Stimulated activated CD4-positive, alpha-beta T cell treated with anti-CD3 and anti-CD28 coated beads, Interleukin-1b, Interleukin-23, amount 100 ng/mL, for 1 hour (primary cell): Measurements from ENCODE around the gene PAK4.
"Not testable (repeated sequence)": the region's sequence is repeated elsewhere in the genome, so short reads cannot be mapped to it uniquely, and the experiment has no call there.

Experiments
- DNase-seq, 2 donors: peaks; one replicate each; pipeline ENCODE4 v3.0.0-alpha.2; 2020; ENCODE audit warnings: low read depth in 2 of 2

Gene PAK4

DNA sequence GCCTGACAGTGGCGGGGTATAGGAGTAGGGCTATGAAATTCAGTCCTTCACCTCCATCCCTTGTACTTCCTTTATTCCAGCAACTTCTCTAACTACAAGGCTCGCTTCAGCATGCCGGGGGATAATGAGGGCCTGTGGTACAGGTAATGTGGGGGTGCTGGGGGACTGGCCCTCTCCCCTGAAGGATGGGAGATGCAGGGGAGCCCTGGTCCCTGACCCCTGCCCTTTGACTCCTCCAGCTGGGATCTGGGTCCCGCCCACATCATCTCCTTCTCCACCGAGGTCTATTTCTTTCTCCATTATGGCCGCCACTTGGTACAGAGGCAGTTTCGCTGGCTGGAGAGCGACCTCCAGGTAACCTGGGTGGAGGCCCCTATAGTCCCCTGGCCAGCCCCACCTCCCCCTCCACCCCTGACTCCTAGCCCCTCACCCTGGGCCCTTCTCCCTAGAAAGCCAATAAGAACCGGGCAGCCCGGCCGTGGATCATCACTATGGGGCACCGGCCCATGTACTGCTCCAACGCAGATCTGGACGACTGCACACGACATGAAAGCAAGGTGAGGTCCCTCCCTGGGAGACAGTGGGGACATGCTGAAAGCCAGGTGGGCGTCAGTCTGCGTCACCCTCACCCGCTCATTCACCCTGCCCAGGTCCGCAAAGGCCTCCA is 25.0 kb upstream of the PAK4 start:
- no peak for DNase-seq

DNA sequence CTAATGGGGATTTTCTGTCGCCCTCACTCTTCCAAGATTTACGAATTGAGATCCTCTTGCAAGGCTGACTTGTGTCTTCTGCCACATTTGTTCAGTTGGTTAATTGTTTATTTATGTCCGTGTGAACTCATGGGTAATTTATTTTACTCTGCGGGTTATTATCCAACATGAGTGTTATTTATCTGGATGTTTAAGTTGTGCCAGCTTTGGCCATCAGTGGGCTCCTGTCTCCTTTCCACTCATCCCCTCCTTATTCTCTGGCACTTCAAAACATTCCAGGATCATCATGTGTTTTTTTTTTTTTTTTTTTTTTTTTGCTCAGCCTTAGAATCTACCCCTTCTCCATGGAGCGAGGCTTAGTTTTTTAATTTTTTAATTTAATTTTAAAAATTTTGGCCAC is 22.4 kb upstream of the PAK4 start:
- no peak for DNase-seq

DNA sequence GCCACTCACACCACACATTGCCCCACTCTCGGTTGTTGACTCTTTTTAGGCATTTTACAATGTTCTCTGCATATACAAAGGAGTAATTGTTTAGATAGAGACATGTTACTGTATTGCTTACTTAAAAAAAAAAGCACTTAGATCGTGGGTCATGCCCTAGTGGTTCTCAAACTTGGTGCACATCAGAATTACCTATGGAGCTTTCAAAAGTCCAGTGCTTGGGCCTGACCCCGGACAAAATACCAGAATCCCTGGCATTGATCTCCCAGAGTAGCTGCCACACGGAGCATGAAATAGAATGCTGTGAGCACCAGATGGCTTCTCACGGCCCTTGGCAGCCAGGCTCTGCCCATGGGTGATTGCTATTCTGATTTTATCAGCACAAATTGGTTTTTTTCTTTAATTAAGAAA is 21.4 kb upstream of the PAK4 start:
- no peak for DNase-seq

DNA sequence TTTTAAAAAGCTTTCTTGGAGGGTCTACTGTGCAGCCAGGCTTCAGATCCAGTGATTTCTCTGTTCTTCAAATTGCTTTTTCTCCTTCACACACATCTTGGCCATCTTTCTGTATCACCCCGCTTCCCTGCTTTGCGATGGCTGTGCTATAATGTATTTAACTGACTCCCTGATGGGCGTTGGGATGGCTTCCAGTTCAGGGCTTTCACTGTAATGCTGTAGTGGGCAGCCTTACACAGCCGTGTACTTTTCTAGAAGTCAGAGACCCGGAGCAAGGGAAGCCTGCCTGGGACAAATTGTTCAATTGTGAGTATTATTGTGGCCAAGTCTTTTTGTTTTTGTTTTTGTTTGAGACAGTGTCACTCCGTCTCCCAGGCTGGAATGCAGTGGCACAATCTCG is 19.4 kb upstream of the PAK4 start:
- no peak for DNase-seq

DNA sequence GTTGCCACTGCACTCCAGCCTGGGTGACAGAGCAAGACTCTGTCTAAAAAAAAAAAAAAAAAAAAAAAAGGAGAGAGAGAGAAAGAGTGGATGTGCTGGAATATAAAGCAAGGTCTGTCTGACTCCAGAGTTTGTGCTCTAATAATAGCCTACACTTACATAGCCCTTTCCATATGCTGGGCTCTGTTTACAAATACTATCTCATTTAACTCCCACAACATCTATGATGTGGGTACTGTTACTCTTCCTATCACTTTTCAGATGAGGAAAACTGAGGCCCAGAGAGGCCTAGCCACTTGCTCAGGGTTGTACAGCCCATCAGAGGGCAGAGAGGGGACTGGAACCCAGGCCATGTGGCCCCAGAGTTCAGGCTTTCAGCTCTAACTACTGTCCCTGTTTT is 15.9 kb upstream of the PAK4 start:
- no peak for DNase-seq

DNA sequence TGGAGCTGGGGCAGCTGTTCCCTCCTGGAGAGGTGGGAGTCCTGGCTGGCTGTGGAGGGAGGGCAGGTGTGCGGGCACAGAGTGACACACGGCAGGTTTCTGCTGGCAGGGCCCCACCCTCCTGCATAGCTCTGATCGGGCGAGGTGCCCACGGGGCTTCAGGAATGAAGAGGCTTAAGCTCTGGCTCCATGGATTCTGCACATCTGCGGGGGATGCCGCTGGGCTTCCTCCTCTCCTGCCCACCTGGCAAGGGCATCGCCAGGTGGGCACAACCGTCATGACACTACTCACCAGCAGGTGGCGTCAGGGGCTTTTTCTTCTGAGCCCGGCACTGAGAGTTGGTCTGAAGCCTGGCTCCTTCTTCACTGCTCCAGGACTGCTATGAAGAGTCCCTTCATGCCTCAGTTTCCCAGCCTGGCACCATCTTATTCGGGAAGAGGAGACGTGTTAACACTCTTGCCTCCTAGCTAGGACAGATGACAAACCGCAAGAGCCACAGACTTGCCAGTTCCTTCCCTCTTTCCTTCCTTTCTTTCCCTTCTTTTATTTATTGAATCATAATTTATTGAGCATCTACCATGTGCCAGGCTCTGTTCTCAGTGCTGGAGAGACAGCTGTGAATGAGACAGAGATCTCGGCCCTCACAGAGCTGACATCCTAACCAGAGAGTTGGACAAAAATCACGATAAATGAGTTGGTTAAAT is 15.2 kb upstream of the PAK4 start:
- peak; percentile 53 to 69 for DNase-seq

DNA sequence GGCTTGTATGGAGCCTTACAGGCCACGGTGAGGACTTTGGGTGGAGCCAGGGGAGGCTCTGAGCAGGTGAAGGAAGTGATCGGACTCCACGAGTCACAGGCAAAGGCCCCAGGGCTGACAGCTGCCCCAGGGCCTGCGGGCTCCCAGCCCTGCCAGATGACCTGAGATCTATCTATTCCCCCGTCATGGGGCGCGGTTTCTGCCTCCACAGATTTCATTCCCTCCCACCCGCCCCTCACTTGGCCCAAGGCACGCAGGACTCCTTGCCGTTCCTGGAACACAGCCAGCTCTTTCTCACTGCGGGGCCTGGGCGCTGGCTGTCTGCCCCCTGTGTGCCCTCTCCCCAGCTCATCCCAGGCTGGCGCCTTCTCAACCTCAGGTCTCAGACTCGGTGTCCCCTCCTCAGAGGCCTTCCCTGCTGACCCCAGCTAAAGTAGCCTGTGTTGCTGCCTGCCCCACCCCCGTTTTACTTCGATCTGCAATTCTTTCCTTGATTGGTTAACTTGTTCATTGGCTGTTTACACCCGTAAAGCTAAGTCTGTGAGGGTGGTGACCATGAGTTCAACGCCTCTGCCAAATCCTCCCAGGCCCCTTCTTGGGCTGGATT is 13.9 kb upstream of the PAK4 start:
- DNase-seq: no peak

DNA sequence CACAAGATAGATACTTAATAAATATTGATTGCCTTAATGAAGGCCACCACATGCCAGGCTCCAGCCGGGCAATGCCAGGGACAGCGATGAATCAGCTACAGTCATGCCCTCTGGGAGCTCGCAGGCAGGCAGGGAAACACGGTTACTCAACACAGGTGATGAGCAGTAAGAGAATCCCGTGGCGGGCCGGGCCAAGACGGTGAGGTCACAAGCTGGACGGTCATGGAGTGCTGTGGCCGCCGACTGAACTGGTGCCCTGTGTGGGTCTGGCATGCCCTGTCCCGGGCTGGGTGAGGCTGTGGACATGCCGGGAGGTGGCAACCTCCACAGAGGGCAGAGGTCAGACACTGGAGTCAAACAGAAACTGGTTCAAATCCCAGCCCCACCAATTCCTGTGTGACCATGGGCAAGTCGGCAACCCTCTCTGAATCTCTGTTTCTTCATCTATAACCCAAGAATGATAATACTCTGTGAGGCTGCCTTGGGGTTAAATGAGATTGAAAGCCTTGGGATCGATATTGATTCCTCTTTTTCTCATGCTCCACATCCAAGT is 13.2 kb upstream of the PAK4 start:
- DNase-seq: no peak

DNA sequence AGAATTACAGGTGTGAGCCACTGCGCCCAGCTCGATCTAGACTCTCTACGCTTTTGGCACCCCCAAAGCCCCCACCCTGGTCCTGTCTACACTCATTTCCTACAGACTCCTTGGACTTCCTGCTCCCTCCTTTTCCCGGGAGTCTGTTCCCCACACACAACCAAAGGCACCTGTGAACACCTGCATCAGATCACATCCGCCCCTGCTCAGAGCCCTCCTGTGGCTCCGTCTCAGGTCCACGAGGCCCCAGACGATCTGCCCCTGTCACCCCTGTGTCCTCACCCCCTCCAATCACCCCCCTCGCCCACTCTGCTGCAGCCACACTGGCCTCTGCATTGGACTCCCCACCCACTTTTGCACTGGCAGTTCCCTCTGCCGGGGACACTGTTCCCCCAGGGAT is 12.4 kb upstream of the PAK4 start:
- DNase-seq: no peak

DNA sequence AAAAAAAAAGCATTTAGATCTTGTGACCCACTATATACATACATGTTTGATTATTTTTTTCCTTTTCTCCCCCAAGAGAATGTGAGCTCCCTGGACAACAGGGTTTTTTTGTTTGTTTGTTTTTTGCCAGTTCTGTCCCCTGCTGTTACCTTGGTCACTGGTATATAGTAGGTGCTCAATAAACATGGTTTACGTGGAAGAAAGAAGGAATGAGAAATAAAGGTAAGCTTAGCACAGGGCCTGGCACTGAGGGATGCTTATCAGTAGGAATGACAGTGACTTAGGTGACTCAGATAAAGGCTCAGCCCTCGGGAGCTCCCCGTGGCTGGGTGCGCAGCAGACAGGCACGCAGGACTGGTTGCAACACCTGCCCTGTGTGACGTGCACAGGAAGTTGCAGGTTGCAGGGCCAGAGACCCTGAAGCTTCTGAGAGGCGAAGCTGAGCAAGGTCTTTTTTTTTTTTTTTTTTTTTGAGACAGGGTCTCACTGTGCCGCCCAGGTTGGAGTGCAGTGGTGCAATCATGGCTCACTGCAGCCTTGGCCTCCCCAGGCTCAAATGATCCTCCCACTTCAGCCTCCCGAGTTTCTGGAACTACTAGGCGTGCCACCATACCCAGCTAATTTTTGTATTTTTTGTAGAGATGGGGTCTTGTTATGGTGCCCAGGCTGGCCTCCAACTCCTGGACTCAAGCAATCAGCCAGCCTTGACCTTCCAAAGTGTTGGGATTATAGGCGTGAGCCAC is 10.3 kb upstream of the PAK4 start:
- no peak for DNase-seq

DNA sequence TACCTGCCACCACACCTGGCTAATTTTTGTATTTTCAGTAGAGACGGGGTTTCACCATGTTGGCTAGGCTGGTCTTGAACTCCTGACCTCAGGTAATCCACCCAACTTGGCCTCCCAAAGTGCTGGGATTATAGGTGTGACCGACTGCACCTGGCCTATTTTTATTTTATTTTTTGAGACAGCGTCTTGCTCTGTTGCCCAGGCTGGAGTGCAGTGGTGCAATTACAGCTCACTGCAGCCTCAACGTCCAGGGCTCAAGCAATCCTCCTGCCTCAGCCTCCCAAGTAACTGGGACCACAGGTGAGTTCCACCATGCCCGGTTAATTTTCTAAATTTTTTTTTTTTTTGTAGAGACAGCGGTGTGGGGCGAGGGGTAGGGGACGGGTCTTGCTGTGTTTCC is 8.6 kb upstream of the PAK4 start:
- not testable (repeated sequence) for DNase-seq

DNA sequence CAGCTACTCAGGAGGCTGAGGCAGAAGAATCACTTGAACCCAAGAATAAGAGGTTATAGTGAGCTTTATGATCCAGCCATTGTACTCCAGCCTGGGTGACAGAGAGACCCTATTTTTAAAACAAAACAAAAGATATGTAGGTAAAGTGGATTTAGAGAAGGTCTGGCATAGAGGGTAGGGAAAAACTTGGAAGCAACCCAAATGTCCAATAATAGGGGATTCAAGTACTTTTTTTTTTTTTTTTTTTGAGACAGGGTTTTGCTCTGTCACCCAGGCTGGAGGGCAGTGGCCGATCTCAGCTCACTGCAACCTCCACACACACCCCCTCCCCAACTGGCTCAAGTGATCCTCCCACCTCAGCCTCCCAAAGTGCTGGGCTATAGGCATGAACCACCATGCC is 5.8 kb upstream of the PAK4 start:
- no peak for DNase-seq

DNA sequence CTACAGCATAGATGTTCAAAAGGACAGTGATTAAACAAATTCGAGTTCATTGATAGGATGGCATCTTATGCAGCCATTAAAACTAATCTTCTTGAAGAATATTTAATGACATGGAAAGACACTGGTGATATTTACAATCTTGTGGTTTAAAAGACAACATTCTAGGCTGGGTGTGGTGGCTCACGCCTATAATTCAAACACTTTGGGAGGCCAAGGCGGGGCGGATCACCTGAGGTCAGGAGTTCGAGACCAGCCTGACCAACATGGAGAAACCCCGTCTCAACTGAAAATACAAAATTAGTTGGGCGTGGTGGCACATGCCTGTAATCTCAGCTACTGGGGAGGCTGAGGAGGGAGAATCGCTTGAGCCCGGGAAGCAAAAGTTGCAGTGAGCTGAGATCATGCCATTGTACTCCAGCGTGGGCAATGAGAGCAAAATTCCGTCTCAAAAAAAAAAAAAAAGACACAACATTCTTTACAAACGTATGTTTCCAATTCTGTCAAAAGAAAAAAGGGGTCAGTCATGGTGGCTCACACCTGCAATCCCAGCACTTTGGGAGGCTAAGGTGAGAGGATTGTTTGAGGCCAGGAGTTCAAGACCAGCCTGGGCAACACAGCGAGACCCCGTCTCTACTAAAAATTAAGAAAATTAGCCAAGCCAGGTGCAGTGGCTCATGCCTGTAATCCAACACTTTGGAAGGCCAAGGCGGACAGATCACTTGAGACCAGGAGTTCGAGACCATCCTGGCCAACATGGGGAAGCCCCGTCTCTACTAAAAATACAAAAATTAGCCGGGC is 2.5 kb upstream of the PAK4 start:
- DNase-seq: no peak

DNA sequence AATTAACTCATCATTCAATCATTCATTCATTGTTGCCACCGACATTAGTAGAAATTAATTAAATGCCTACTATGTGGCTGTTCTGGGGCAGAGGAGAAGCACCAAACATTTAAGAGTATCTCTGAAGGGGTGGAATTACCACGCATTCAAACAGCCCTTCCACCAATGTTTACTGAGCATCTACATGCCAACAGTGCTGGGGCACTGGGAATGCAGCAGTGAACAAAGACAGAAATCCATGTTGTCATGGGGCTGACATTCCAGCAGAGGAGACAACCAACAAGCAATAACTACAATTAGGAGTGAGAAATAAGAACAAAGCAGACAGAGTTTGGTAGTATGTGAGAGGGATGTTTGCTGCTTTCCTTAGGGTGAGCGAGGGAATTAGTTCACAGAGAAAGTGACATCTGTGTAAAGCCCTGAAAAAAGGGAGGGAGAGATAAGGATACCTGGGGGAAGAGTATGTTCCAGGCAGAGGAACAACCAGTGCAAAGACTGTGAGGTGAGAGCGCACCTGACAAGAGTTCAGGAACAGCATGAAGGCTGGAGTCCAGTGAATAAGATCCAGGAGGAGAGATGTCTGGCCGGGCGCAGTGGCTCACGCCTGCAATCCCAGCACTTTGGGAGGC is 1.3 kb upstream of the PAK4 start:
- DNase-seq: no peak

DNA sequence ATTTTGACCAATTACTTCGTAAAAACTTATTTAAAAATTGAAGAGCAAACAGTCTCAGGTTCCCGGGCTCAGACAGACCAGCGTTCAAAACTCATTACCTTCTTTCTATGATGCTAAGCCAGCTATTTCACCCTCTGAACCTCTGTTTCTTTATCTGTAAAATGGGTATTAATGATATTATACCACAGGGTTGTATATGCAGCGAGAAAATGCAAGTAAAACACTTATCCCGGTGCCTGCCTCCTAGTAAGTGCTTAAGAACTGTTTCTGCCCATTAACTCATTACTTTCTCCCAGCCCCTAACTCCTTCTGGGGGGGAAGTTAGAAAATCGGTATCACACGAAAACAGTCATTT is 410 bp upstream of the PAK4 start:
- DNase-seq: no peak

DNA sequence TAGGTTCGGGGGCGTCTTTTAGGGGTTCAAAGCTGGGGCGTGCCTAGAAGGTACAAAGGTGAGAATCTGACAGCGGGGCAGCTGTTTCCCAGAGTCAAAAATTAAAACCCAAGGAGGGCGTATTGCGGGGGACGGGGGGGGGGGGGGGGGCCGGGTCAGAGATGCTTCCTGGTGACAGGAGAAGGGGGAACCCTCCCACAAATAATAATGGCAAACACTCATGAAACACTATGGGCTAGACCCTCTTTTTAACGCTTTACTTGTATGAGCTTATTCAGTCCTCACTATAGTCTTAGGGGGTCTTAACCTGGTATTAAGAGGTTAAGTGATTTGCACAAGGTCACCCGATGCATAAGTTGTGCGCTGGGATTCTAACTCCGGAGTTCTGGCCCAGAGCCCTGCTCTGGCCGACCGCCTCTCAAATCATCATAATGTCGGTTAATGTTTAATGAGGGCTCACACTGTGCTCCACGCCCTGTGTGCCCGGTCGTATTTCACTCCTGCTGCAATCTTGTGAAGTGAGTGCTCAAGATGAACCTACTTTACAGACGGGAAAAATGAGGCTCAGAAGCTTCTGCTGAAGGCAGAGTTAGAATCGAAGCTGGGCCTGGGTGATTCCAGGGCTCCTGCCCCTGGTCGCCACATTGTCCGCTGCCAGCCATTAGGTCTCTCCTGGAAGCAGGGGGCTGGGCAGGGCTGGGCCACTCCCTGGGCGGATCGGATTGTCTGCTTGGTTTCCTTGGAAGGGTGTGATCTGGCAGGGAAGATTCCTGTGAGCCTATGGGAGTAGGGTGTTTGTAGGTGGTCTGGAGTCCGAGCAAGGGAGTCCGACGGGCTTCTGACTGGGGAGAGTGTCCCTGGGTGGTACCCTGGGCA is 964 bp downstream of the PAK4 start:
- DNase-seq: no peak

DNA sequence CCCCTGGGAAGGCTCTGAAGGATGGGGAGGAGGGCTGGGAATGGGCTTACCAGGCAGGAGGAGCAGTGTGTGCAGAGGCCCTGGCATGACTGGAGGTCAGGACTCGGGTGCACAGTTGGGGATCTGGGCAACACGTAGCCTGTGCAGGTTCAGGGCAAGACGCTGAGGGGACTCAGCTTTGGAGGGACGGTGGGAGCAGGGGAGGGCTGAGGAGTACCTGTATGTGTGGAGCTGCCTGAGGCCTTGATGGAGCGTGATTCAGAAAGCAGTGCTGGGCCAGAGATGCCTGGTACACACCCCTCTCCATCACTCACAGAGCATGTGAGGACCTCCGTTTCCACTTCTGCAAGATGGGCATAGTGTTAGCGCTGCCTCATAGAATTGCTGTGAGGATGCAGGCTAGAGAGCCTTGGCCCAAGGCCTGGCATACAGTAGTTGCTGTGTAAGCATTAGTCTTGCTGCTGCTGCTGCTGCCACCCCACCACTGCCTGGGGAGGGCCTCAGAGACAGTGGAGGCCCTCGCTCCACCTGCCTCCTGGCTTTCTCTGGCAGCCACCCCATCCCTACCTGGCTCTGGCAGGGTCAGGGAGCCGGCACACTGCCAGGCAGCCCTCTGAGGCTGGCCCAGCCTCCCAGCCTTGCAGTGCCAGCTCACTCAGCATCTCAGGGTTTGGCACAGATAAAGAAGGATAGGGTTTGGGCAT is 2.4 kb downstream of the PAK4 start:
- DNase-seq: no peak

DNA sequence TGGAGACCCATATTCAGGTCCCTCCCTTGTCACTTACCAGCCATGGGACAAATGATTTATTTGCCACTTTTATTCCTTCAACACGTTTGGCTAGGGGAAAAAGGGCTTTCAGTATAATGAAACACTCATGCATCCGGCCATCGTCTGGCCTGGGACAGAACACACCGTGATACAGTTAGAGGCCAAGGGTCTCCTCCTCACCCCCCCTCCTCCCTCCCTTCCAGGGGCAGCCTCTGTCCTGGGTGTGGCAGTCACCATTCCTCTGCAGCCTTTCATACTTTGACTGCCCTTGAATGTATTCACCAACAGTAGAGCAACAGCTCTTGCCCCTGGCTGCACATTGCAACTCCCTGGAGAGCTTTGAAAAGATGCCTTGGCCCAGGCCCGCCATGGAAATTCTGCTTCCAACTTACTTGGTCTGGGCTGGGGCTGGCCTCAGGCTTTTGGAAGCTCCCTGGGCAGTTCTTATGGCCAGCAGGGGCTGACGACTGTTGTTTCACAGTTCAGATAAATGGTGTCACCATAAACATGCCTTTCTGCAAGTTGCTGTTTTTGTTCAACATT is 3.0 kb downstream of the PAK4 start:
- DNase-seq: no peak

DNA sequence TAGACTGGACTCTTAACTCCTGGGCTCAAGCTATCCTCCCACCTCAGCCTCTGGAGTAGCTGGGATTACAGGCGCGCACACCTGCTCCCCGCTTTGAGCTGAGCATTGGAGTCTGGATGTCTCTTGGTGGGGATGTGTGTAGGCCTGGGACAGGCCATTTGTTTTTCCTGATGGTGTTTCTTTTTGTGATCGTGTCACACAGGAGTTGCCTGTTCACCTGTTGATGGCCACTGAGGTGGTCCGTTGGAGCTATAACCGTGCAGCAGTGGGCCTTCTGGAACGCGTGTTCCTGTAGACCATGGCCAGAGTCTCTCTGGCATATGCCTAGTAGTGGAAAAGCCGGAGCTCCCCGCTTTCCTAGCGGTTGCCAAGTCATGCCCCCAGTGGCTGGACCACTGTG is 3.5 kb downstream of the PAK4 start:
- DNase-seq: no peak
